ENCODE measurements around the gene MGARP. TPM values are rescaled to one million over a fixed set of nuclear protein-coding genes. Genes with fewer than 3 reads are reported as not detected.
"Not testable (repeated sequence)": the region's sequence is repeated elsewhere in the genome, so short reads cannot be mapped to it uniquely, and the experiment has no call there.

Gene MGARP
- polyA plus RNA-seq, 1 donor = 0.37 TPM

DNA sequence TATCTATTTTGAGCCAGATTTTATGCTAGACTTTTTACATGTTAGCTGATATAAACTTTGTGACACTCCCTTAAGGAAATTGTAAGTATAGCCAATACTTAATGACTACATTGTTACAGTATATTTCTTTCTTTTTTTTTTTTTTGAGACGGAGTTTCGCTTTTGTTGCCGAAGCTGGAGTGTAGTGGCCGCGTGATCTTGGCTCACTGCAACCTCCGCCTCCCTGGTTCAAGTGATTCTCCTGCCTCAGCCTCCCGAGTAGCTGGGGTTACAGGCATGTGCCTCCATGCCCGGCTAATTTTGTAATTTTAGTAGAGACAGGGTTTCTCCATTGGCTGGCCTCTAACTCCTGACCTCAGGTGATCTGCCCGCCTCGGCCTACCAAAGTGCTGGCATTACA, 33.4 kb upstream of the MGARP start:
- not testable (repeated sequence) for DNase-seq; H3K27ac ChIP-seq (ENCODE audit: low read length); H3K36me3 ChIP-seq (ENCODE audit: control insufficient read depth, insufficient read depth, low read length); H3K4me3 ChIP-seq (ENCODE audit: low read length); H3K27me3 ChIP-seq (ENCODE audit: control insufficient read depth, insufficient read depth, low read length); H3K4me1 ChIP-seq (ENCODE audit: control insufficient read depth, insufficient read depth, low read length); H3K9me3 ChIP-seq (ENCODE audit: control insufficient read depth, low read depth, low read length)
- no CpG with 5 or more reads among the region's 10 CpGs for WGBS (ENCODE audit: insufficient coverage, low lambda C conversion rate)

GRCh38 chr4:139312552-139313332, 32.7 kb upstream of the MGARP start:
- no peak overlapping the region for H3K4me3 ChIP-seq (ENCODE audit: low read length)
- H3K27me3 ChIP-seq (ENCODE audit: control insufficient read depth, insufficient read depth, low read length) = no peaks in the 10 kb centered on the region
- no peak for DNase-seq
- no peaks in the 10 kb centered on the region for H3K4me1 ChIP-seq (ENCODE audit: control insufficient read depth, insufficient read depth, low read length)
- WGBS (ENCODE audit: insufficient coverage, low lambda C conversion rate) = no CpG with 5 or more reads among the region's 3 CpGs
- no peaks in the 10 kb centered on the region for H3K36me3 ChIP-seq (ENCODE audit: control insufficient read depth, insufficient read depth, low read length)
- H3K9me3 ChIP-seq (ENCODE audit: control insufficient read depth, low read depth, low read length) = no peaks in the 10 kb centered on the region
- H3K27ac ChIP-seq (ENCODE audit: low read length) = no peak overlapping the region

- Histone ChIP-seq H3K27me3 (ENCODE audit: control insufficient read depth, insufficient read depth, low read length) (no peaks in the 10 kb centered on the region), H3K4me1 (ENCODE audit: control insufficient read depth, insufficient read depth, low read length) (no peaks in the 10 kb centered on the region), H3K9me3 (ENCODE audit: control insufficient read depth, low read depth, low read length) (no peaks in the 10 kb centered on the region), H3K4me3 (ENCODE audit: low read length) (no peak overlapping the region), H3K27ac (ENCODE audit: low read length) (no peak overlapping the region), H3K36me3 (ENCODE audit: control insufficient read depth, insufficient read depth, low read length) (no peaks in the 10 kb centered on the region)
- WGBS (ENCODE audit: insufficient coverage, low lambda C conversion rate) = 100% methylated on average over 1 of the region's 3 CpGs
- no peak for DNase-seq
These were observed 31.9 kb upstream of the MGARP start for GRCh38 chr4:139311909-139312308.

- no peaks in the 10 kb centered on the region for H3K9me3 ChIP-seq (ENCODE audit: control insufficient read depth, low read depth, low read length)
- no peak overlapping the region for H3K4me3 ChIP-seq (ENCODE audit: low read length)
- no CpG with 5 or more reads among the region's 2 CpGs for WGBS (ENCODE audit: insufficient coverage, low lambda C conversion rate)
- no peak overlapping the region for H3K27ac ChIP-seq (ENCODE audit: low read length)
- peaks cover 8% of the 10 kb centered on the region for H3K36me3 ChIP-seq (ENCODE audit: control insufficient read depth, insufficient read depth, low read length)
- no peaks in the 10 kb centered on the region for H3K4me1 ChIP-seq (ENCODE audit: control insufficient read depth, insufficient read depth, low read length)
- H3K27me3 ChIP-seq (ENCODE audit: control insufficient read depth, insufficient read depth, low read length) = no peaks in the 10 kb centered on the region
- DNase-seq = no peak
These were observed 24.9 kb upstream of the MGARP start for GRCh38 chr4:139304920-139305319.

DNA sequence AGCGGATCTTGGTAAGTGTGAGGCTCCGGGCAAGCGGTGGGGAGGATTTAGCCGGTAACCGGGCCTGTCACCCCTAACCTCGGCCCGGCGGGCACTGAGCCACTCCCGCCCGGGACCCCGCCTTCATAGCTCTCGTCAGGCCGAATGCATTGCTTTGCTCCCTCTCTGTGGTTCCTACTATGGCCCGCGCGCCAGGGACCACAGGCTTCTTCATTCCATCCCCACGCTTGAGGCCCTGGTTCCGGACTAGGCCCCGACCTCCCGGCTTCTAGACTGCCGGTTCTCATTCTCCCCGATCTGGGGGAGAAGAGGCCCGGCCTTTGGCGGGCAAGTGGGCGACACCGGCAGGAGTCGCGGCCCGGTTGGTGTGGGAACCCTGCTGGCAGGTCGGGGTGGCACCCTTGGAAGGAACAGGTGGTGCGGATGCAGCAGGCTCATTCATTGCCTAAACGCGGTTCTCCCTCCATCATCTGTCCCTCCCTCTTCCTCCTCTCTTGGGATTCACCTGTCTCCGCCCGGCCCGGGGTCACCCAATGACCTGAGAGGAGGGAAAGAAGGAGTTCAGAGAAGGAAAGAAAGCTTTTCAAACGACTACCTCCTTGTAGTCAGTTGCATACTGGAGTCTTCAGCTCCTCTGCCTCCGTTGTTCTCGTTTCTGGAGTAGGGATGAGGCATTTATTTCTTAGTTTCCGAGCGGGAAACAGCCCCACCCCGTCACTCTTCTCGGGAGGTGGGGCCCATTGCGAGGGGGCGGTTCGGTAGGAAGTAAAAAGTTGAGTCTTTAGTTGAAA, 22.0 kb upstream of the MGARP start, which contains the start of gene NDUFC1:
Gene NDUFC1 (minus strand): TSS at position 657 of the 791 bp plus-strand sequence. CDS start 6,679 bp downstream, outside the sequence.
- 0% methylated on average over 3 of the region's 46 CpGs for WGBS (ENCODE audit: insufficient coverage, low lambda C conversion rate)
- Histone ChIP-seq H3K27me3 (ENCODE audit: control insufficient read depth, insufficient read depth, low read length) (no peaks in the 10 kb centered on the region), H3K4me3 (ENCODE audit: low read length) (peak within 1 kb of the TSS; percentile 84), H3K27ac (ENCODE audit: low read length) (peak within 1 kb of the TSS; percentile 96), H3K4me1 (ENCODE audit: control insufficient read depth, insufficient read depth, low read length) (no peaks in the 10 kb centered on the region), H3K36me3 (ENCODE audit: control insufficient read depth, insufficient read depth, low read length) (peaks cover 8% of the 10 kb centered on the region), H3K9me3 (ENCODE audit: control insufficient read depth, low read depth, low read length) (no peaks in the 10 kb centered on the region)
- DNase-seq = peak; percentile 42 to 69

DNA sequence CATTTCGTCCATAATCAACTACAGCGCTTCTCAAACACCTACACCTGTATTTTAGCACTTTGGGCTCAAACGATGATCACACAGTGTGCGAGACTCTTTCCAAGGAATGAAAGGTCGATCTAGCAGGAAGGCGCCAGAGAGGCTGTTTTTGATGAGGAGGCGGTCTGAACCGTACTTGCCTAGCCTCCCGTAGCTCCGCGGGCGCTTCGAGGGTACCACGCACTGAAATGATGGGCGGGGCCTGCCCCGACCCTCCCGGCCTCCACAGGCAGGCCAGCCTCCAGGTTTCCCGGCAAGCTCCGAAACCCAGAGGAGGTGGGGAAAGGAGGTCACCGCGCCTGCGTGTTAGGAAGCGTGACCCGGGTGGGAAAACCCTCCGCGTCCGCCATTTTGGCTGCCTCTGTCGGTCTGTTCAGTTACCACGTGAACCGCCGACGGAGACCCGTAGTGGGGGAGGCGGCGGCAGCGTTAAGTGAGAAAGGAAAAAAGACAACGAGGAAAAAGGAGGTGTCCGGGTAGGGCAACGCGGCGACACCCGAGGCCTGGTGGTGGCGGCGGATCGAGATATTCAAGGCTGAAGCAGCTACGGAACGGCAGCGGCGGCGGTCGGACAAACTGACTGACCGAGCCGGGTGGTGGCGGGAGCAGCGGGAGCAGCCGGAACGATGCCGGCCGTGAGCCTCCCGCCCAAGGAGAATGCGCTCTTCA, 21.2 kb upstream of the MGARP start, which contains the start of gene NAA15:
Gene NAA15 (plus strand): TSS at position 393 of the 708 bp plus-strand sequence. CDS start 273 bp downstream, at position 666.
- peak within 1 kb of the TSS; percentile 84 for H3K4me3 ChIP-seq (ENCODE audit: low read length)
- H3K4me1 ChIP-seq (ENCODE audit: control insufficient read depth, insufficient read depth, low read length) = no peaks in the 10 kb centered on the region
- H3K9me3 ChIP-seq (ENCODE audit: control insufficient read depth, low read depth, low read length) = no peaks in the 10 kb centered on the region
- H3K27me3 ChIP-seq (ENCODE audit: control insufficient read depth, insufficient read depth, low read length) = no peaks in the 10 kb centered on the region
- peak within 1 kb of the TSS; percentile 96 for H3K27ac ChIP-seq (ENCODE audit: low read length)
- H3K36me3 ChIP-seq (ENCODE audit: control insufficient read depth, insufficient read depth, low read length) = peaks cover 8% of the 10 kb centered on the region
- no CpG with 5 or more reads among the region's 61 CpGs for WGBS (ENCODE audit: insufficient coverage, low lambda C conversion rate)
- DNase-seq = peak; percentile 98 to 99

- peak; percentile 61 to 84 for DNase-seq
- no peaks in the 10 kb centered on the region for H3K9me3 ChIP-seq (ENCODE audit: control insufficient read depth, low read depth, low read length)
- H3K4me1 ChIP-seq (ENCODE audit: control insufficient read depth, insufficient read depth, low read length) = no peaks in the 10 kb centered on the region
- H3K27me3 ChIP-seq (ENCODE audit: control insufficient read depth, insufficient read depth, low read length) = no peaks in the 10 kb centered on the region
- H3K4me3 ChIP-seq (ENCODE audit: low read length) = peak overlapping the region; percentile 84
- peaks cover 6% of the 10 kb centered on the region for H3K36me3 ChIP-seq (ENCODE audit: control insufficient read depth, insufficient read depth, low read length)
- peak overlapping the region; percentile 96 for H3K27ac ChIP-seq (ENCODE audit: low read length)
- 0% methylated on average over 1 of the region's 16 CpGs for WGBS (ENCODE audit: insufficient coverage, low lambda C conversion rate)
These were observed 20.5 kb upstream of the MGARP start for GRCh38 chr4:139300431-139301112.

DNA sequence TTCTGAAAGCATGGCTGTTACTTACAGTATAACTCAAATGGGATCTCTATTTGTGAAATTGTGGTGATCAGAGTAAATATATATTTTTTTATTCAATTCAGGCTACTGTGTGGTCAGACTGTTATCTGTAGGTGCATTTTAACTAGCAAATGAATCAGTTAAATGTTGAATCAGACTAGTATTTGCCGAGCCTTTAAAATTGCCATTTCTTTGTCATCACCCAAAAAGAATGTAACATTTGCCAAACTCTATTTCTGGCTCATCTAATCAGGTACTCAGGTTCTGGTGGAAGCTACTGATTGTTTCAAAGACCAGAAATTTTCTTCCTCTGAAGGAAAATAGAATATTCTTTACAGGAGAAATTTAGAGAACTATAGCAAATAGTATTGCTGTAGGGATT, 19.5 kb upstream of the MGARP start:
- no CpG with 5 or more reads among the region's 1 CpG for WGBS (ENCODE audit: insufficient coverage, low lambda C conversion rate)
- no peaks in the 10 kb centered on the region for H3K4me1 ChIP-seq (ENCODE audit: control insufficient read depth, insufficient read depth, low read length)
- H3K4me3 ChIP-seq (ENCODE audit: low read length) = no peak overlapping the region
- H3K36me3 ChIP-seq (ENCODE audit: control insufficient read depth, insufficient read depth, low read length) = peaks cover 2% of the 10 kb centered on the region
- DNase-seq = no peak
- no peaks in the 10 kb centered on the region for H3K27me3 ChIP-seq (ENCODE audit: control insufficient read depth, insufficient read depth, low read length)
- H3K9me3 ChIP-seq (ENCODE audit: control insufficient read depth, low read depth, low read length) = no peaks in the 10 kb centered on the region
- H3K27ac ChIP-seq (ENCODE audit: low read length) = no peak overlapping the region

GRCh38 chr4:139297001-139297410, 17.0 kb upstream of the MGARP start:
- no CpG with 5 or more reads among the region's 2 CpGs for WGBS (ENCODE audit: insufficient coverage, low lambda C conversion rate)
- no peak for DNase-seq
- H3K27me3 ChIP-seq (ENCODE audit: control insufficient read depth, insufficient read depth, low read length) = no peaks in the 10 kb centered on the region
- no peaks in the 10 kb centered on the region for H3K4me1 ChIP-seq (ENCODE audit: control insufficient read depth, insufficient read depth, low read length)
- peaks cover 12% of the 10 kb centered on the region for H3K36me3 ChIP-seq (ENCODE audit: control insufficient read depth, insufficient read depth, low read length)
- no peak overlapping the region for H3K4me3 ChIP-seq (ENCODE audit: low read length)
- H3K27ac ChIP-seq (ENCODE audit: low read length) = no peak overlapping the region
- no peaks in the 10 kb centered on the region for H3K9me3 ChIP-seq (ENCODE audit: control insufficient read depth, low read depth, low read length)

DNA sequence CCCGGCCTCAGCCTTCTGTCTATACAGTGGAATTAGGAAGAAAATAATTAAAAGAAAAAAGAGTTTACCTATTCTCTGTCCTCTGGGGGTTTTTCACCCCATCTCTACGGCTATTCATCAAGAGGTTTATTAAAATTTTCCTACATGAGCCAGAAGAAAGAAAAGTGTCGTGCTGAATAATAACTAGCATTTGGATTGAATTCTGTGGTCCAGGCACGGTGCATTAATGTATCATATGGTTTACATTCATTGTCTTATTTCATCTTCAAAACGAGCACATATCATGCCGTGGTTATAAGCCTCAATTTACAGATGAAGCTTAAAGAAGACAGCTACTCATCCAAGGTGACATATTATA, 15.9 kb upstream of the MGARP start:
- Histone ChIP-seq H3K27me3 (ENCODE audit: control insufficient read depth, insufficient read depth, low read length) (no peaks in the 10 kb centered on the region), H3K27ac (ENCODE audit: low read length) (peak overlapping the region; percentile 84), H3K4me1 (ENCODE audit: control insufficient read depth, insufficient read depth, low read length) (no peaks in the 10 kb centered on the region), H3K9me3 (ENCODE audit: control insufficient read depth, low read depth, low read length) (no peaks in the 10 kb centered on the region), H3K4me3 (ENCODE audit: low read length) (peak overlapping the region; percentile 73), H3K36me3 (ENCODE audit: control insufficient read depth, insufficient read depth, low read length) (peaks cover 19% of the 10 kb centered on the region)
- DNase-seq = no peak
- WGBS (ENCODE audit: insufficient coverage, low lambda C conversion rate) = 60% methylated on average over 2 of the region's 6 CpGs
